Neutrophil (primary cell): Measurements from ENCODE around the gene ARHGAP11B.
"Not testable (repeated sequence)": the region's sequence is repeated elsewhere in the genome, so short reads cannot be mapped to it uniquely, and the experiment has no call there.

Experiments
- H3K27ac ChIP-seq: fragments of 200-600 bp; sonication (generic); 2 replicates; pipeline ENCODE4 v1.5.1; 2016; ENCODE audit warnings: mild to moderate bottlenecking, moderate library complexity
- H3K27me3 ChIP-seq: fragments of 200-600 bp; sonication (generic); 2 replicates; pipeline ENCODE4 v1.6.0; 2016; ENCODE audit warnings: mild to moderate bottlenecking
- H3K36me3 ChIP-seq: fragments of 200-600 bp; sonication (generic); 2 replicates; pipeline ENCODE4 v1.5.1; 2017
- H3K4me1 ChIP-seq, 2 experiments: fragments of 200-600 bp in 1 of 2; sonication (generic) in 1 of 2; 1 replicate in 1 of 2; 2 replicates in 1 of 2; pipeline versions ENCODE4 v1.5.1 to v1.6.1; 2013 to 2016; ENCODE audit warnings: low read depth in 1 of 2, low read length in 1 of 2, mild to moderate bottlenecking in 1 of 2, moderate library complexity in 1 of 2; ENCODE audit not compliant: control insufficient read depth in 1 of 2, insufficient read depth in 1 of 2
- H3K4me3 ChIP-seq, 2 experiments: fragments of 200-600 bp in 1 of 2; sonication (generic) in 1 of 2; 1 replicate in 1 of 2; 2 replicates in 1 of 2; pipeline ENCODE4 v1.5.1; 2013 to 2016; ENCODE audit warnings: low read depth in 1 of 2, low read length in 1 of 2, mild to moderate bottlenecking in 1 of 2, moderate library complexity in 1 of 2
- H3K9me3 ChIP-seq: fragments of 200-600 bp; sonication (generic); 2 replicates; pipeline ENCODE4 v1.5.1; 2016
- CTCF ChIP-seq: fragments of 200-600 bp; sonication (generic); IDR thresholded peaks from 2 replicates; pipeline ENCODE4 v1.5.1; 2016; ENCODE audit warnings: antibody characterized with exemption

The ARHGAP11B gene

DNA sequence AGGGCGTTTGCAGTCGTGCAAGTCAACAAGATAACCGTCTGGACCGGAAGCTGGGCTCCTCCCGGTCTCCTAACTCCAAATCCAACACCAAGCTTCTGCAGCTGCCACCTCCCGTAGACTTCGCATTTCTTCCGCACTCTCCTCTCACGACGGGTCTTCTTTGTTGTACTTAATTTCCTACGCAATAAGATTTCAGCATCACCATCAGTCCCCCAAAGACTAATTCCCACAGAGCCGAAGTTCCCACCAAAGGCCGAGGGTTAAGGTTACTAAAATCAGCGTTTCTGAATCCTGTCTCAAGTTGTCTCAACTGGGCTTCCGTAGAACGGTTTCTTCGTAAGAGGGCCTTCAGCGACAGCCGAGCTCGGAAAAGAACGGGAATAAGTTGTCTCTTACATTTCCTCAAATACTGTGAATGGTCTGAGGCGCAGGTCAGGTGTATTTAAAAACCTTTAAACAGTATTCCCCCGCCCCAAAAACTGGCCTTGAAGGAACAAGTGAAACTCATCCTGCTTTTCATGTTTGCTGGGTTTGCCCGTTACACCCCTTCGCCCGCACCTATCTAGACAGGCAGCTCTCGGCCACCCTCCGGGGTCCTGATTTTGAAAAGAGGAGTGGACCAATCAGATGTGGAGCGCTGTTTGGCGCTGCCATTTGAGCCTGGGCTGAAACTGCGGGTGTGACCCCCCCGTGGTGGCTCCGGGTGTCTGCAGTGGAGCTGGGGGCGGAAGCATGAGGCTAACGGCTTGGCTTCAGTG is at the start of gene ARHGAP11B:
ARHGAP11B (plus strand) TSS at position 693 of the 758 bp plus-strand sequence.
- not testable (repeated sequence) for H3K9me3 ChIP-seq, H3K4me1 ChIP-seq, H3K27me3 ChIP-seq, H3K36me3 ChIP-seq
- H3K27ac ChIP-seq = peak within 1 kb of the TSS; percentile 86
- TF ChIP-seq CTCF = peak; percentile 24
- peak within 1 kb of the TSS; percentile 70 to 80 for H3K4me3 ChIP-seq

DNA sequence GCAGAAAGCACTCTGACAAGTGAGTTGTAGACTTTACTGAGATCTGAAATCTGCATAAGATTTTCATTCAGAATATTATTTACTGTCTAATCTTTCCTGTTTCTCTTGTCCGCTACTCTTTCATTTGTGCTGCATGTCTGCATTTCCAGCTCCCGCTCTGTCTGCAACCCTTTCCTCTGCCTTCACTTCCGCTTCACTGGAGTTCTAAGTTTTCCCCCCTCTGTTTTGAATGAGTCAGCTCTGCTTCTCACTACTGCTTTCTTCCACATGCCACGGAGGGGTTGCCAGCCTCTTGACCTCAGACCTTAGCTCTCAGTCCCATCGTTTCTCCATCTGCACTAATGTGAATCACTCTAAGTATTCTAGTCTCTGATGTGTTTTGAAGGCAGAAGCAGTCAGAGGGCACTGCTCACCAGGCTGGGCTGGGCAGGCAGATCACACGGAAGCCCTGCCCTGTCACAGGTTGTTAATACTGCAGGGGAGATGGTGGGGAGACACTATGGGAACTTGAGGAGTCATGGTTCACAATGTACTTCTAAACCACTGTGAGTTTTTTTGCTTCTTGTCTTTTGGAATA is 46.4 kb upstream of the ARHGAP11B start:
- H3K27ac ChIP-seq, H3K27me3 ChIP-seq, H3K4me1 ChIP-seq, H3K9me3 ChIP-seq, H3K36me3 ChIP-seq, H3K4me3 ChIP-seq: not testable (repeated sequence)

DNA sequence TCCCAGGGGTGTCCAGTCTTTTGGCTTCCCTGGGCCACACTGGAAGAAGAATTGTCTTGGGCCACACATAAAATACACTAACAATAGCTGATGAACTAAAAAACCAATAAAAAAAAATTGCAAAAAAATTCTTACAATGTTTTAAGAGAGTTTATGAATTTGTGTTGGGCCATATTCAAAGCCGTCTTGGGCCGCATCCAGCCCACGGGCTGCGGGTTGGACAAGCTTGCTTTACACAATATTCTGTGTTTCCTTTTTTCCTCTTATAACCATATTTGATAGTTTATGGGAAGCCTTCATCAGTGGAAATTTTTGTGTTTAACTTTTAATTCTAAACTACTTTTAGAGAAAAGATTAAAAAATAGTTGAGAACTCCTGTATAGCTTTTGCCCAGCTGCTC is 45.2 kb upstream of the ARHGAP11B start:
- H3K27me3 ChIP-seq, H3K4me1 ChIP-seq, H3K36me3 ChIP-seq, H3K9me3 ChIP-seq, H3K27ac ChIP-seq, H3K4me3 ChIP-seq: not testable (repeated sequence)

- not testable (repeated sequence) for H3K4me3 ChIP-seq, H3K27me3 ChIP-seq, H3K36me3 ChIP-seq, H3K27ac ChIP-seq, H3K4me1 ChIP-seq, H3K9me3 ChIP-seq
- TF ChIP-seq CTCF = peak; percentile 27
Measured at GRCh38 chr15:30598953-30599352, 27.0 kb upstream of the ARHGAP11B start.

DNA sequence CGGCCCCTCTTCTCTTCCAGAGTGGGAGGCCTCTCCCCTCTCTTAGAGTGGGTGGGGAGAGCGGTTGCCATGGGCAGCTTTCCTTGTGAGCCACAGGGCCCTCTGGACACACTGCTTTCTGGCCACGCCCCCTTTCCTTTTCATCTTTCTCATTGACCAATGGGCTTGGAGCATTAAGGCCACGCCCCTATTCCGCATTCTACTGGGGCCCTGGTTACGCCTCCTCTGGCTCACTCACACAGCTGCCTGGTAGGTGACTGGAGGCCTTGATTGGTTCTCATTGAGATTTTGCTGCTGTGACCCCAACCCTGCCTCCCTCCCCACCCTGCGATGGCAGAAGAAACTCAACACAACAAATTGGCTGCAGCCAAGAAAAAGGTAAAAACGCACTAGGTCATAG is 22.1 kb upstream of the ARHGAP11B start, which contains the start of gene GOLGA8H:
GOLGA8H (plus strand) TSS at position 233 of the 400 bp plus-strand sequence; CDS start at position 331, 98 bp downstream.
- H3K4me1 ChIP-seq, H3K27me3 ChIP-seq, H3K27ac ChIP-seq, H3K4me3 ChIP-seq, H3K9me3 ChIP-seq, H3K36me3 ChIP-seq: not testable (repeated sequence)

DNA sequence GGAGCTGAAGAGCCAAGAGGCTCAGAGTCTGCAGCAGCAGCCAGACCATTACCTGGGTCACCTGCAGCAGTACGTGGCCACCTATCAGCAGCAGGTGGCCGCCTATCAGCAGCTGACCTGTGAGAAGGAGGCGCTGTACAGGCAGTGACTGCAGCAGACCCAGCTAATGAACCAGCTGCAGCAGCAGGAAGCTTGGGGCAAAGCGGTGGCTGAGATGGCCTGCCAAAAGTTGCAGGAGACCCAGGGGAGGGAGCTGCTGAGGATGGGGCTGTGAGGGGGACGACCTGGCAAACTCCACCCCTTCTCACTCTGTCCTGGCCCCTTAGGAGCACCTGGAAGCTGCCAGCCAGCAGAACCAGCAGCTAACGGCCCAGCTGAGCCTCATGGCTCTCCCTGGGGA is 13.7 kb upstream of the ARHGAP11B start:
- H3K36me3 ChIP-seq, H3K27ac ChIP-seq, H3K4me3 ChIP-seq, H3K27me3 ChIP-seq, H3K4me1 ChIP-seq, H3K9me3 ChIP-seq: not testable (repeated sequence)

DNA sequence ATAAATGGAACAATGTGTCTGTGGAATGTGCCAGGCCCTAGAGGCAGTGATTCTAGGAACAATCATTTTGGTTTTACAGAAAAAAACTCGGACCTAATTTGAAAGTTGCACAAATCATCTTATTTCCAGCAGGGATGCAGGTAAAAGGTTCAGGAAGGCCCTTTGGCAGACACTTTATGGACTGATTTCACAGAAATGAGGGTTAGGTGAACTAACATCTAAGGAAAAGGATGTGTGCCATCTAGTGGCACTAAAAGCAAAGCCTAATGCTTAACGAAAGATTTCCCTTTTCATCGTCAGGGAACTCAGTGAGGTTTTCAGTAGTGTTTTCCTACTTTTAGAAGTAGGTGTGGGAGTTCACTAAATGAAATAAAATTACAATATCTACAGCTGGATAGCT is 4.6 kb upstream of the ARHGAP11B start:
- not testable (repeated sequence) for H3K27me3 ChIP-seq, H3K9me3 ChIP-seq, H3K27ac ChIP-seq

DNA sequence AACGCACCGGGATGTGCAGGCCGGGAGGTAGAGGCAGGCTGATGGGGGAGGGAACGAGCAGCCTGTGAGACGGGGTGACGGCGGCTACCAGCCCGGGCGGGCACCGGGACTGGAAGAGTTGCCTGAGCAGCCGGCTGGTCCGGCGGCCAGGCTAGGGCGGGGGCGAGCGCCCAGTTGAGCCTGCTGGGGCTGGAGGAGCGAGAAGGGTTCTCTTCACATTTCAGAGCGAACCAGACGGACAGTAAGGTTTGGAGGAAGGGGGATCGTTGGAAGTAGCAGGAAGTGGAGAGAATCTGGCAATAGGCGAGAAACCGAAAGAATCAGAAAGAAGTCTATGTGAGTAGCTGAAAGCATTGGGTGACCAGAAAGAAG is 252 bp downstream of the ARHGAP11B start:
- not testable (repeated sequence) for H3K36me3 ChIP-seq, H3K4me1 ChIP-seq, H3K27me3 ChIP-seq, H3K9me3 ChIP-seq
- H3K4me3 ChIP-seq = peak overlapping the region; percentile 70 to 80
- peak overlapping the region; percentile 86 for H3K27ac ChIP-seq

More for the DNA sequence above, 4.6 kb upstream of the ARHGAP11B start:
- H3K4me1 ChIP-seq, H3K36me3 ChIP-seq, H3K4me3 ChIP-seq: not testable (repeated sequence)

DNA sequence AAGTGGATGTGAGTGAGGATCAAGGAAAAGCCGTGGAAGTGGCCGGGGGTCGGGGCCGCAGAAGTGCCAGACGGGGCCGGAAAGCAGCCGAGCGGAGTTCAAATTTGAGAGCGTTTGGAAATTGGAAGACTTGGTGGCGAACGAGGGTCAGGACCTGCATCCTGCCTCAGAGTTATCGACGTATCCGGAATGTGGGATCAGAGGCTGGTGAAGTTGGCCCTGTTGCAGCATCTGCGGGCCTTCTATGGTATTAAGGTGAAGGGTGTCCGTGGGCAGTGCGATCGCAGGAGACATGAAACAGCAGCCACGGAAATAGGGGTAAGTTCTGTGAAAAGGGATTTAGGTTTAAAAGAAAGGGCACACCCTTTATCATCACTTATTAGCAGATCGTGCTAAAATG is 704 bp downstream of the ARHGAP11B start:
- peak overlapping the region; percentile 70 to 80 for H3K4me3 ChIP-seq

More for the DNA sequence above, 704 bp downstream of the ARHGAP11B start:
- not testable (repeated sequence) for H3K4me1 ChIP-seq, H3K36me3 ChIP-seq, H3K9me3 ChIP-seq, H3K27ac ChIP-seq, H3K27me3 ChIP-seq
